D341Med (cell line): ENCODE measurements around the gene IL6ST.

Experiments used
- DNase-seq: peaks from one replicate; pipeline ENCODE4 v3.0.0; 2012; ENCODE audit warnings: low spot score

Gene IL6ST

DNA sequence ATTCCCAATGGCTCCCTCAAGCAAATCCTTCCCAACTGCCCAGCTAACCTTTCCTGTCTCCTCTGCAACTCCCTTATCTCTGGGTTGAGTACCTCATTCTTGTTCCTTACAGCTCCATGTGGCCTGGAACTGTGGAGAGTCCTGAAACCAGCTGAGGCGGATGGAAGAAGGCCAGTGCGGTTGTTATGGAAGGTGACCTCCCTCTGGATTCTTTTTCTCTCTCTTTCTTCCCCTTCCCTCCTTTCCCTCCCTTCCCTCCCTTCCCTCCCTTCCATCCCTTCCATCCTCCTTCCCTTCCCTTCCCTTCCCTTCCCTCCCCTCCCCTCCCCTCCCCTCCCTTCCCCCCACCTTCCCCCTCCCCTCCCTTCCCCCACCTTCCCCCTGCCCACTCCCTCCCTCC is 98.5 kb downstream of the IL6ST start:
- DNase-seq, result no peak

DNA sequence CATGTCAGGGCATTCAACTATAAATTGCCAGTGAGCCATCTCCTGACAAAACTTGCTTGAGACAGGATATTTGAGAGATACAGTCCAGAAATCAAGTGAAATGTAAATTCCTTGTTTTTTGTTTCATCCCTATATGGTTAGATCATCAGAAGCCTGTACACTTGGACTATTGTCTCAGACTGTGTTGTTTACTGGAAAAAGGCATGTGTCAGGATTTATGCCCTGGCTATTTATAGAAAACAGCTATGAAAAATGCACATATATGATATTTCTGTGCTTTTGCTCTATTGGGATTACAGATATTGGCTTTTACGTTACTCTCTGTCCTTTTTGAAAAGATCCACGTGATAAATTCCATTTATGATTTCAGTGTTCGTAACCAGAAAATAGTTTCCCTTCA is 99.4 kb downstream of the IL6ST start:
- DNase-seq, result no peak

DNA sequence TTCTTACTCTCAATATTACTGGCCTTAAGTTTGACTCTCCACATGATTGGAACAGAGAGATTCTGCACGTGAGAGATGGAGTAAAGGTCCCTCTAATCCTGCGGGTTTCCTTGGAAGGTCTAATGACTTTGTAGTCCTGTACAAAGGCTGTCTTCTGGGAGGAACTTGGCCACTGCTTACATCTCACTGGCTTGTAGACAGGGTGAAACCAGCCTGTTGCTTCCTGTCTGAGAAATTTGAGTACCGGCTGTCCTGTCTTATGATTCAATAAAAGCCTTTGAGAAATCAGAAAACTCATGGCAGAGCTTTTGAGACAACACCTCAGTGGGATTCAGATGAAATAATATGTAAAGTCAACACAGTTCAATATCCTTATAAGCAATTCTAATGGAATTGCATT is 100.6 kb downstream of the IL6ST start:
- no peak for DNase-seq

DNA sequence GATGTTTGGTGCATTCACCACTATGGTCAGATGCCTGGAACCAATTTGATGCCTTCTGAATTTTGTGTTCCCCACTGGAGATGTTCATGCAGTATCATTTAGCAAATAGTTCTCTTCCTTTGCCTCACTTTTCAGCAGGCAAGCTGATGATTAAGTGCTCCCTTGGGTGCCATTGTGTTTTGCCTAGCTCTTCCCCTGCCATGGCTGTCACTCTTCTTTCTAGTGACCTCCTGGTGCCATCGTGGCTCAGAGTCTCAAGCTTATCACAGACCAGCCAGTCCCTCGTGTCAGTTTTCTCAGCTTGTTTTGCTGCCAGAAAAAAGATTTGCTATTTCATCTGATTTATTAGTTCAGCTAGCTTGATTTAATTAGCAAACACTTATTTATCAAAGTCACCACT is 102.3 kb downstream of the IL6ST start:
- no peak for DNase-seq

DNA sequence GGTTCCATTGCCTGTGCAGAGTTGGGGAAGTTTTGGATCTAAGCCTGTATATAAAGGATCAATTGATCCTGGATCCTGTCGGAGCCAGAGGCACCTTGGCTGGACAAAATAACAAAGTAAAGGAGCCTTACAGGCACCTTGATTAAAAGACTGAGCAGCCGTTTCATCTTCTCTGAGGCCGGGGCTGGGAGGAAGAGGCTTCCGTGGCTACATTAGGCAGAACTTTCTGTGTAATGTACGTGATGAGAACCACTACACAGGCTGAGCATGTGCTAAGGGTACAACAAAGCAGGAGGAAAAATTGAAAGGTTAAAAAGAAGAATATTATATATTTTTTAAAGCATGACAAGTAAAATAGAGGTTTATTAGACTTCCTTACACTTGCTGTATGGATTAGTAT is 106.6 kb downstream of the IL6ST start:
- no peak for DNase-seq

DNA sequence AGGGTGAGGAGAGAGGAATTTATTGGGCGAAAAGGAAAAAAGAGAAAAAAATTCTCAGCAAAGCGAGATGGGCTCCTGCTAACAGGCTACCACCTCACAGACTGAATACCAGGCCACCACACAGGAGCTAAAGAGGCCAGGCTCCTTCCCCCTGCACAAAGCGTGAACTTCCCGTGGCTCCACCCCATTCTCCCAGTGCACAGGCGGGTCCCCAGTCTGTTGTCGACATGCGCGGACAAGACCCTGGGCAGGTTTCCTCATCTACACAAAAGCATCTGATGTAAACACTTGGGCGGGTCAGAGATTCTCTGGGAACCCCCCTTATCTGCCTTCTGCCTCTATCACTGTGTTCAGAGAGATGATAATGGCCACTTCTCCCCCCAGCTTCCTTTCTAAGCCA is 109.4 kb downstream of the IL6ST start:
- no peak for DNase-seq
